ENCODE measurements around the gene POLR3GL. TPM values are rescaled to one million over a fixed set of nuclear protein-coding genes. Genes with fewer than 3 reads are reported as not detected.

Gene POLR3GL
- total RNA-seq, 1 donor from 2014 or later, result 16.0 TPM

GRCh38 chr1:145992502-145992936 is 28.0 kb downstream of the POLR3GL start:
- no peak for DNase-seq (ENCODE audit: low read depth, low spot score)

- DNase-seq (ENCODE audit: low read depth, low spot score), result no peak
Observed at GRCh38 chr1:145992958-145993617, 28.6 kb downstream of the POLR3GL start.

- no peak for DNase-seq (ENCODE audit: low read depth, low spot score)
Observed at GRCh38 chr1:145993618-145994390, 29.3 kb downstream of the POLR3GL start.

GRCh38 chr1:145994391-145995120 is 30.1 kb downstream of the POLR3GL start:
- no peak for DNase-seq (ENCODE audit: low read depth, low spot score)

GRCh38 chr1:145995148-145995881 is 30.8 kb downstream of the POLR3GL start:
- no peak for DNase-seq (ENCODE audit: low read depth, low spot score)

- no peak for DNase-seq (ENCODE audit: low read depth, low spot score)
Observed at GRCh38 chr1:145995964-145996432, 31.5 kb downstream of the POLR3GL start.

- DNase-seq (ENCODE audit: low read depth, low spot score), result peak; percentile 90
Observed at GRCh38 chr1:145996433-145997015, 32.0 kb downstream of the POLR3GL start, which contains the start of gene TXNIP. Gene TXNIP, minus strand, starts transcription at chr1:145996579. Its CDS starts 313 bp downstream, at chr1:145996266.

- DNase-seq (ENCODE audit: low read depth, low spot score), result no peak
Observed at GRCh38 chr1:145997016-145997717, 32.7 kb downstream of the POLR3GL start.

- no peak for DNase-seq (ENCODE audit: low read depth, low spot score)
Observed at GRCh38 chr1:145997718-145998023, 33.2 kb downstream of the POLR3GL start.

- no peak for DNase-seq (ENCODE audit: low read depth, low spot score)
Observed at GRCh38 chr1:145999321-146000024, 35.0 kb downstream of the POLR3GL start.

GRCh38 chr1:146001709-146002108 is 37.2 kb downstream of the POLR3GL start:
- no peak for DNase-seq (ENCODE audit: low read depth, low spot score)

GRCh38 chr1:146007489-146008133 is 43.1 kb downstream of the POLR3GL start:
- no peak for DNase-seq (ENCODE audit: low read depth, low spot score)

- DNase-seq (ENCODE audit: low read depth, low spot score), result no peak
Observed at GRCh38 chr1:146010126-146010738, 45.7 kb downstream of the POLR3GL start.

- no peak for DNase-seq (ENCODE audit: low read depth, low spot score)
Observed at GRCh38 chr1:146012703-146013558, 48.4 kb downstream of the POLR3GL start.

- DNase-seq (ENCODE audit: low read depth, low spot score), result no peak
Observed at GRCh38 chr1:146013559-146013922, 49.1 kb downstream of the POLR3GL start.

- DNase-seq (ENCODE audit: low read depth, low spot score), result no peak
Observed at GRCh38 chr1:146016891-146017290, 52.4 kb downstream of the POLR3GL start.

- DNase-seq (ENCODE audit: low read depth, low spot score), result no peak
Observed at GRCh38 chr1:146019231-146020057, 55.0 kb downstream of the POLR3GL start.

Measured in pulmonary artery endothelial cell (primary cell).